PC-9 (cell line): ENCODE results near the gene IFIT2. TPM values are rescaled to one million over a fixed set of nuclear protein-coding genes. Genes with fewer than 3 reads are reported as not detected.
A peak's percentile ranks its signal among the peaks of the same experiment; 100 is the strongest.

Source experiments
- BruUV-seq: library from RNA; stranded (reverse); fragments of 400-500 nt; replicated peaks from 2 replicates; lab custom pipeline; 2021; lab: Mats Ljungman, UMichigan
- CTCF ChIA-PET: fragments of 300-600 bp; sonication (Branson Sonifier 250); formaldehyde crosslinking; loops from one replicate; lab custom pipeline; 2022; ENCODE audit warnings: antibody characterized with exemption; lab: Charles Lee
- POLR2A ChIA-PET: fragments of 300-600 bp; sonication (Branson Sonifier 250); formaldehyde crosslinking; loops from one replicate; lab custom pipeline; 2022; ENCODE audit warnings: antibody characterized with exemption; ENCODE audit not compliant: unreplicated experiment; lab: Charles Lee
- DNase-seq, 2 experiments: peaks; one replicate each; pipeline versions ENCODE4 v3.0.0 to v3.0.0-alpha.2; 2015 to 2022; ENCODE audit warnings: mixed read lengths in 1 of 2
- H2AFZ ChIP-seq: fragments of 200-600 bp; sonication (generic); 2 replicates; pipeline ENCODE4 v1.8.1; 2017; ENCODE audit warnings: antibody characterized with exemption
- H3F3A ChIP-seq: fragments of 200-600 bp; sonication (generic); 2 replicates; pipeline ENCODE4 v1.8.1; 2017; ENCODE audit warnings: antibody characterized with exemption, mild to moderate bottlenecking, low read depth; ENCODE audit not compliant: insufficient read depth
- H3K27ac ChIP-seq: fragments of 200-600 bp; sonication (generic); 2 replicates; pipeline ENCODE4 v1.6.1; 2016; ENCODE audit warnings: mixed run types
- H3K27me3 ChIP-seq: fragments of 200-600 bp; sonication (generic); 2 replicates; pipeline ENCODE4 v1.6.1; 2016; ENCODE audit warnings: low read depth, mixed run types; ENCODE audit not compliant: insufficient read depth
- H3K36me3 ChIP-seq: fragments of 200-600 bp; sonication (generic); 2 replicates; pipeline ENCODE4 v1.6.1; 2016; ENCODE audit warnings: low read depth, mixed run types
- H3K4me1 ChIP-seq: fragments of 200-600 bp; sonication (generic); replicated peaks from 2 replicates; pipeline ENCODE4 v1.6.1; 2016; ENCODE audit warnings: mixed run types; ENCODE audit not compliant: insufficient read depth
- H3K4me2 ChIP-seq: fragments of 200-600 bp; sonication (generic); 2 replicates; pipeline ENCODE4 v1.6.1; 2017; ENCODE audit warnings: mixed run types
- H3K4me3 ChIP-seq: fragments of 200-600 bp; sonication (generic); 2 replicates; pipeline ENCODE4 v1.6.1; 2016; ENCODE audit warnings: mixed run types
- H3K79me2 ChIP-seq: fragments of 200-600 bp; sonication (generic); 2 replicates; pipeline ENCODE4 v1.6.1; 2017; ENCODE audit warnings: low read depth, mixed run types
- H3K9me2 ChIP-seq: fragments of 200-600 bp; sonication (generic); 2 replicates; pipeline ENCODE4 v1.8.1; 2017; ENCODE audit warnings: mild to moderate bottlenecking; ENCODE audit not compliant: insufficient read depth
- H3K9me3 ChIP-seq: fragments of 200-600 bp; sonication (generic); 2 replicates; pipeline ENCODE4 v1.8.1; 2016; ENCODE audit warnings: low read depth; ENCODE audit not compliant: insufficient read depth
- H4K20me1 ChIP-seq: fragments of 200-600 bp; sonication (generic); 2 replicates; pipeline ENCODE4 v1.8.1; 2017; ENCODE audit not compliant: insufficient read depth
- CTCF ChIP-seq: fragments of 200-600 bp; sonication (generic); conservative IDR thresholded peaks from 2 replicates; pipeline ENCODE4 v1.6.1; 2017; ENCODE audit warnings: mixed run types, antibody characterized with exemption, mild to moderate bottlenecking, moderate library complexity
- EZH2 ChIP-seq: fragments of 200-600 bp; sonication (generic); IDR thresholded peaks from 2 replicates; pipeline ENCODE4 v1.8.0; 2017; ENCODE audit warnings: antibody characterized with exemption, low read depth
- intact Hi-C: fragments of 100-400 bp; cut with micrococcal nuclease; formaldehyde crosslinking; loops from one replicate; pipeline ENCODE4 v1.10.0; 2022; ENCODE audit not compliant: unreplicated experiment
- total RNA-seq: library from RNA; stranded (reverse); gene quantifications from 2 replicates; pipeline ENCODE4 v1.2.3, GENCODE V29; 2021

Gene IFIT2
- total RNA-seq, 1 experiment from 2014 or later, result 4.4 TPM

DNA sequence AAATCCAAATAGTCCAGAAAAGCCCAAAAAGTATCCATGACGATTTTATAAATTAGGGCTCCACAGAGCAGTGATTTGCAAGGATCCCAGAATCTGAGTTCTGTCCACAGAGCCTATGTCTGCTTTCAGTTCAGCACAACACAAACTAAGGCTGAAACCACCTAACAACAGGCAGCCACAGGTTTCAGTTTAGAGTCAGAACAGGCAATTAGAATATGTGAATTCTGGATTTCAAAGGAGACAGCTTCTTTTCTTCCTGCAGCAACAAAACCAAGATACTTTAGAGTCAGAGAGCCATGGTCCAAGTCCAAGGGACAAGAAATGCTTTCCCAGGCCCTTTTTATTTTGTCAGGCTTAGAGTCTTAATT is 49.5 kb downstream of the IFIT2 start:
- H3K27me3 ChIP-seq, result no peaks in the 10 kb centered on the region
- no peaks in the 10 kb centered on the region for H3K9me3 ChIP-seq
- no peaks in the 10 kb centered on the region for H3K36me3 ChIP-seq
- H3K79me2 ChIP-seq, result no peaks in the 10 kb centered on the region
- H3K9me2 ChIP-seq, result no peaks in the 10 kb centered on the region
- ChIA-PET CTCF (interaction anchor here (0.9 kb wide), 1 partner anchor 292 kb away, joined by 5 read pairs; no protein-coding TSS in a partner anchor), POLR2A (interaction anchor here (0.6 to 1.2 kb wide), 4 partner anchors 18 to 73 kb away, joined by 3 to 15 read pairs (median 6); no protein-coding TSS in a partner anchor)
- peaks cover 38% of the 10 kb centered on the region for H3F3A ChIP-seq
- intact Hi-C loops, result no loop called here
- H2AFZ ChIP-seq, result peak overlapping the region; percentile 50; the same call in 1 of the 2 replicates
- peak overlapping the region; percentile 100 for H3K27ac ChIP-seq
- TSS peak; percentile 87 for BruUV-seq
- peak overlapping the region; percentile 32; the same call in 1 of the 2 replicates for H3K4me3 ChIP-seq
- peak in 1 of 2 experiments; percentile 37 for DNase-seq
- TF ChIP-seq CTCF (no peak), EZH2 (no peak)
- peaks cover 43% of the 10 kb centered on the region for H3K4me1 ChIP-seq
- peak overlapping the region; percentile 74 for H3K4me2 ChIP-seq
- H4K20me1 ChIP-seq, result no peaks in the 10 kb centered on the region

DNA sequence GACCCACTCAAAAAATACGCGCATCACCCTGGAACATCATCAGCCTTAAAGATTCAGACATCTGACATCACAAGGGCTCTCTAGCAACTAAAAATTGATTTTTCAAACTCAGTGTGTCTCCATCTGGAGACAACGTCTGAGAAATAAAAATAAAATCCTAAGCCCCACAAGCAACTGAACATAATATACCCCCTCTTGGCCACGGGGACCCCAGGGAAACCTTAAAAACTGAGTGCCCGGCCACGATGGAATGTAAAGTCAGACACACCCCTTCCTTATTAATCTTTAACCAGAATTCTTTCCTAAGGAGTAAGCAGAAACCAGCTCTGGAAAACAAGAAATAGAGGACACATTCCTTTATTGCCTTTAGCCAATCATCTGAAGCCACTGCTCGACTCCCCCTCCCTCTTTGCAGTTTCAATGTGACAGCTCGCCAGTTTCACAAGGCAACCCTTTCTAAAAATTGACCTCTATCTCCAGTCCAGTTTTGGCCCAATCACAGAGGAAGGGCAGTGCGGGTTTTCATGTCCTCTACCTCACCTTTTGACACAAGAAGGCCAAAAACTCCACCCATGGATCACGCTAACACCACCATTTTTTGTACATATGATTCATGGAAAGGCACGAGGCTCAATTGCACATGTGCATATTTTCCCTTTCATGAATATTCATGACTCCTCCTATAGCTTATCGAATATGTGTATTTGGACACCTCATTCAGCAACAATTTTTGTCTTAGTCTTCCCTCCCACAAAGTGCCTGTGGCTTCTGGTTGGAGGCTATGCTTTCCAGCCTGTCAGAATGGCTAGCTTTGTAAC is 50.1 kb downstream of the IFIT2 start:
- H3K27ac ChIP-seq, result peak overlapping the region; percentile 100
- intact Hi-C loops, result loop anchor here (1.0 kb wide), 2 partner anchors 74 to 90 kb away; no protein-coding TSS in a partner anchor
- H3K4me1 ChIP-seq, result peaks cover 37% of the 10 kb centered on the region

More for the DNA sequence above, 50.1 kb downstream of the IFIT2 start:
- H2AFZ ChIP-seq, result peak overlapping the region; percentile 50; the same call in 1 of the 2 replicates
- CTCF ChIA-PET, result interaction anchor here (0.9 kb wide), 1 partner anchor 292 kb away, joined by 5 read pairs; no protein-coding TSS in a partner anchor
- POLR2A ChIA-PET, result interaction anchor here (0.5 to 1.2 kb wide), 10 partner anchors 18 to 1195 kb away, joined by 3 to 15 read pairs (median 4); no protein-coding TSS in a partner anchor
- no peaks in the 10 kb centered on the region for H3K79me2 ChIP-seq
- DNase-seq, result peak; percentile 76 to 95
- TF ChIP-seq CTCF, result no peak
- no peak for TF ChIP-seq EZH2
- BruUV-seq, result no TSS peak
- no peaks in the 10 kb centered on the region for H3K9me2 ChIP-seq
- H3K27me3 ChIP-seq, result no peaks in the 10 kb centered on the region
- no peaks in the 10 kb centered on the region for H3K9me3 ChIP-seq
- no peaks in the 10 kb centered on the region for H4K20me1 ChIP-seq
- H3F3A ChIP-seq, result peaks cover 33% of the 10 kb centered on the region
- H3K4me3 ChIP-seq, result peak overlapping the region; percentile 32; the same call in 1 of the 2 replicates
- peak overlapping the region; percentile 74 for H3K4me2 ChIP-seq
- H3K36me3 ChIP-seq, result no peaks in the 10 kb centered on the region
